Stimulated activated CD4-positive, alpha-beta T cell treated with anti-CD3 and anti-CD28 coated beads, Interleukin-15, amount 100 ng/mL, for 48 hours (primary cell): ENCODE measurements around the gene THRB.

ENCODE experiments used
- DNase-seq, 2 donors: peaks; one replicate each; pipeline ENCODE4 v3.0.0-alpha.2; 2020; ENCODE audit warnings: low read depth in 2 of 2

THRB gene

DNA sequence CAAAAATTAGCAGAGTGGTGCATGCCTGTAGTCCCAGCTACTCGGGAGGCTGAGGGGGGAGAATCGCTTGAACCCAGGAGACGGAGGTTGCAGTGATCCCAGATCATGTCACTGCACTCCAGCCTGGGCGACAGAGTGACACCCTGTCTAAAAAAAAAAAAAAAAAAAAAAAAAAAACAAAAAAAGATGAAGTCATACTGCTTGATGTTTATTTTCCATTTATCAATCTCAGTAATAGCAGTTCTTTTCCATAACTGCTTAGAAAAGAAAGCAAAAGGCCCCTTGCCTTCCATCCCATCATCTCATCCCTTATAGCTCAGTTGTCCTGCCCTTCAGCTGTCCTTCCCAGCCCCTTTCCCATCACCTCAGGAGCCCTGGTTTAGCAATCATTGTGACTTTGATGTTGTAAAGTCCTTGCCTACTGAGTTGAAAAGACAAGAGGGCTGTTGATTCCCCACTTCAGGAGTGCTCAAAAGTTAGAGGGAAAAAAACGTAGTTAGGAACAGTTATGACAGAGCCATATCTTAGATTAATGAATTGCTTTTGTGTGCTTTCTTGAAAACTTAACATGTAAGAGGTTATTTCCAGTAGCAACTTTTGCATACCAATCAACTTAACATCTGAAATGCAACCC, 18.0 kb upstream of the THRB start:
- no peak for DNase-seq

DNA sequence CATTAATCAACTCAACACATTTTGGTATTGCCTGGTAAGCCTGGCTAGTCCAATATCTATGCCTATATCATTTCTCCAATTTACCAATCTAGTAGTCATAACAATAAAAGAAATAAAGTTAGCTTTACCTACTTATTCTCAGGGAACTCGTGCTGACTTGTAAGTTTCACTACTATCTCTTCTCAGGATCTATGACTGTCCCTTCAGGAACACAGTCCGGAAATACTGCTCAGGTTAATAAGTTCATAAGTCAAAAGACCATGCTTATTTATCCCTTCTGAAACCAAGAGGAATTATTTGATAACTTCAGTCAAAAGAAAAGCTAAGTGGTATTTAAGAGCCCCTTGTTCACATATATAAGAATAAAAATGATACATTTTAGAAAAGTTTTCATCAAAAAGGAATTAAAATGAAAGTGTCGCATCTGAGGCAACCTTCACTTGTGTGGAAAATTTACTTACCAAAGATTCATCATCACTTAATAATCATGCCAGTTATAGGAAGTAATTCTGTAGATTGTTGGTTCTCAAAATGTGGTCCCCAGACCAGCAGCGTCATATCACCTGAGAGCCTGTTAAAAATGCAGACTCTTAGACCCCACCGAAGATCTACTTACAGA, 15.5 kb upstream of the THRB start:
- DNase-seq: no peak

DNA sequence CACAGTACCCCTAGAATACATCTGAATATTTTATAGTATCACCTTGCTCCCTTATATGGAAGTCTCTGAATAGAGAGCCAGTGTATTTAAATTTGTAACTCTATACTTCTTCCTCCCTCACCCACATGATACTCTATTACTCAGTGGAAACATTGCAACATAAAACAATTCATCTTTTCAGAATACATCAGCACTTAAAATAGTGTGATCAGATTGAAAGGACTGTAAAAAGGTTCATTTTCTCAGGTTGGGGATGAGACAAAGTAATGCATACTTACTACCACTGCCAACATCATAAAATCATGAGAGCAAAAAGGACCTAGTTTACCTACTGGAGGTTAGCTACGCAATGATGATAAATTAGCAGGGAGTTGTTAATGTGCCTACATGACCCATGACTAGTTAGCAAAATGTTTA, 13.8 kb upstream of the THRB start:
- DNase-seq: no peak

DNA sequence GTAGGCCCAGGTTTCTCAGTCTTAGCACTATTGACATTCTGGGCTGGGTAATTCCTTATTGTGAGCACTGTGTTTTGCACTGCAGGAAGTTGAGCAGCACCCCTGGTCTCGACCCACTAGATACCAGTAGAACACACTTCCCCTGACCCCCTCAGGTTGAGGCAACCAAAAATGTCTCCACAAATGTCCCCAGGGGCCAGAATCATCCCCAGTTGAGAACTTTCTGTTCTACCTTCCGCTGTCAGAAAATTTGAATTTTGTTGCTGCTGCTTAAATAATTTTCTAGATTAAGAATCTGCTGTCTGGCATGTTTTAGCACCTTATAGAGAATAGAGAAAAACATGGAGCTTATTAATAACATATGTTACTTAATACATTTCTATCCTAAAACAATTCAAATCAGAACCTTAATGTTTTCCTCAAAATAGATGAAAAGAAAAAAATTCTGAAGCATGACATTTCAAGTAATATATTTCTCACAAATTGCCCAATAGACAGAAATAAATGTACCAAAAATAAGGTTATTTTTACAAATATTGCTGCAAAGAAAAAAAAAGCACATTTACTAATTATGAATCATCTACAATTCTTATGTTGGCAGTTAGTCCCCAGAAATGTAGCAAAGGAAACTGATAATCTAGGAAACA, 13.2 kb upstream of the THRB start:
- DNase-seq: no peak

DNA sequence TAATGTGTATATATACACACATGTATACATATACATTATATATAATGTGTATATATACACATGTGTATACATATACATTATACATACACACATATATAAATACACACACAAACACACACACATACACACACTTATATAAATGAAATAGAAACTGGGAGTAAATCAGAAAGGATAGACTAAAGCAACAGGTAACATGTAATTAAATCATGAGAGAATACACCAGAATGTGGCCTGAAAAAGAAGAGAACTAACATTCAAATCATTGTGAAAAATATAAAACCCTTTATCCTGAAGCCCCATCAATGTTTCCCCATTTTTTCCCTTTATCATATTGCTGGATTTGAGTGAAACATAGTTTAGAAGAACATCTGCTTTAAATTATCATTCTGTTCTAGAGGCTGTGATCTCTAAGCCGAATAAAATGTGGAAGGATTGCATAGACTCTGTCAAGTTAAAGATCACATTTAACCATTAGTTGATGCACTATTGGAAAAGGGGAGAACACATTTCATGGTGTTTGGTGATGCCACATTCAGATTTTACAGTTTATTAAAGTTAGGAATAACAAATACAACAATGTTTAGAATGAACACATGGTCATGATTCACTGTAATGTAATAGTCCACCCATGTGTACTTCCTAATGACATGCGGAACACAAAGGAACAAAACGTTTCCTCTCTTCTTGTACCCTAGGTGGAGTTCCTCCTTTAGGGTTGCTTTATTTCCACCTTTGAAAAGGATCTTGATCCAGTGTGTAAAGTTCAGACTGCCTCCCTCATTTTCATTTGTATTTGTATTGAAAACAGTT, 12.5 kb upstream of the THRB start:
- DNase-seq: no peak

DNA sequence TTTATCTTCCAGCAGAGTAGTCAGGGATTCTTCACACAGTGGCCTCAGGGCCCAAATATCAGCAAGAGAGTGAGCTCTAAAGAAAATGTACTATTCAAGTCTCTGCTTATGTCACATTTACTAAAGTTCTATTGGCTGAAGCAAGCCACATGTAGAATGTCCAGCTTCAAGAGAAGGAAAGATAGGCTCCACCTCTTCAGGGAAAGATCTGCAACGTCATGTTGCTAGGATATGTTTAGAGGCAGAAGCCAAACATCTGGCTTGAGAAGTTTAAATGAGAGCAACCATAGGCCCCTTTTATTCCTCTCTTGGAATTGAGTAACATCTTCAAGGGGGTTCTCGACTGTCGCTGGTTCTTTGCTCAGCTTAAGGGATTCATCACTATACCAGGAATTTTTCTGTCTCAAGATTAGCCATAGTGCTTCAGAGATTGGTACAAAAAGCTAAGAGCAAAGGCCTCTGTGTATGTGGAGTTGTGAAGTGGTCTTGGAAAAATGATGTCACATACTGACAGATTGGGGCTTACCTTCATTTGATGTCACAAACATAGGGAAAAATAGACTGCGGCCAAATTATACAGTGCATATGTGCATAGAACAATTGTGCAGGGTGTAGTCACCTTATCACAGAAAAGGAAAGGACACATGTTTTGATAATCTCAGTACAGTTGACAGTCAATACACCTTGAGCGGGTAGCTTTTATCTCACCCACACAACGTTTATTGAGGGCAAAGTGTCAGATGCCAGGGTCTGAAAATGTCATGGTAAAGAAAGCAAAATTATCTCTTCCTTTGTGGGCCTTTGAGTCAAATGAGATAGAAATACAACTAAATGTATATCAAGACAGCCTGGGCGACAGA, 11.3 kb upstream of the THRB start:
- no peak for DNase-seq

DNA sequence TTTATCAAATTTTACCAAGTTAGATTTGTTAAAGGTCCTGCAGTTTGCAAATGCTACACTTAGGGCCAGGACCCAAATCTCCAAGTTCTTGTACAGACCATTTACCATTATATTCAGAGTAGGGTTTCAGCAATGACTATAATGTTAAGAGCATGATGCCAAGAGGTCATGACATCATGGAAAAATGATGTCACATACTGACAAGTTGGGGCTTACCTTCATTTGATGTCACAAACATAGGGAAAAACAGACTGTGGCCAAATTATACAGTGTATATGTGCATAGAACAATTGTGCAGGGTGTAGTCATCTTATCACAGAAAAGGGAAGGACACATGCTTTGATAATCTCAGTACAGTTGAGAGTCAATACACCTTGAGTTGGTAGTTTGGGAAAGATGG, 10.1 kb upstream of the THRB start:
- no peak for DNase-seq

DNA sequence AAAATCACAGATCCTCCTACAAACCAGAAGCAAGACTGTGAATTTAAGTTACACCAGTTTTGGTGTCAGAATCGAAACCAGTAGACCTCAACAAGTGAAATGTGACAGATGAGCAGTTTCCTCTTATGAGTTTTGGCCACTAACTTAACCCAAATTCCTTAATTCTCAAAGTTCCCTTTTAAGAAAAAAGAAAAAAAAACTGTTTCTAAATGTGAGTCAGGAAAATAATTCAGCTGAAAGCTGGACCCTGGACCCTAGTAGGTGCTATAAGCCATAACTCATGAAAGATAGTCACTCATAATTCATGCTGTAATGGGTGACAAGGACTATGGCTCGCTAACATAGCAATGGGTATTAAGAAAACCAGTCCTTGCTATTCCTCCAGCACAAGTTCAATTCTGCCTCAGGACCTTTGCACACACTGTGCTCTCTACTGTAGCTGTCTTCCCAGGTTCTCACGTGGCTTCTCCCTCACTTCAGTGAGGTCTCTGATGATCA, 9.0 kb upstream of the THRB start:
- no peak for DNase-seq

DNA sequence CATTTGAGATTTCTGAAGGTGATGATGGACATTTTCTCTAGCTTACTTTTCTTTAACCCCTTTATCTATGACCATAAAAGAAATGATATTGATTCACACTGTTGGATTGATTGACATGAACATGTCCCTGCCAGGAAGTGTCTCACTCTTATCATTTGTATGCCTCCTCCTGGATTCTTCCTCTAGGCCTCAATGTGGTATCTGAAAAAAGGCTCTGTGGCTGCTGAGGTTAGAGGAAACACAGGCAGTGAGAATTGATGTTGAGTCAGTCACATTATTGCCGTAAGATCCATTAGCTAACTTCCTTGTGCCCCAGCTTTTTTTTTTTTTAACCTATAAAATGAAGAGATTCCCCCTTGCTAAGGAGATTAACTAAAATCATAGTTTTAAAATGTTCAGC, 8.0 kb upstream of the THRB start:
- DNase-seq: no peak

DNA sequence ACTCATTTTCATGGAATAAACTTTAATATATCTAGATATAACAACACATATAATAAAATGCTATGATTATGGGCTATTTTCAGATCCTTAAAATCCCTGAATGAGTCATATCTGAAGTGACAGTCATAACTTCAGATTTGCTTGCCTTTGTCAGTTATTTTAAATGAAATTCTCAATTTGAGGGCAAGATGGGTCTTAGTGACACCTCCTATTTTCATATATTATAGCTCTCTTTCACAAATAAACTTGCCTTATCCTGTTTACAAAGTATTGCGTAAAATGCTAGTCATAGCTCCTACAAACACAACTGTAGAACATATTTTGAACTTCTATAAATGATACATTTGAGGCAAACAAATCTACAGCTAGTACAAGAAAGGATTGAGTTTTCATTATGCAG, 6.2 kb upstream of the THRB start:
- DNase-seq: no peak

DNA sequence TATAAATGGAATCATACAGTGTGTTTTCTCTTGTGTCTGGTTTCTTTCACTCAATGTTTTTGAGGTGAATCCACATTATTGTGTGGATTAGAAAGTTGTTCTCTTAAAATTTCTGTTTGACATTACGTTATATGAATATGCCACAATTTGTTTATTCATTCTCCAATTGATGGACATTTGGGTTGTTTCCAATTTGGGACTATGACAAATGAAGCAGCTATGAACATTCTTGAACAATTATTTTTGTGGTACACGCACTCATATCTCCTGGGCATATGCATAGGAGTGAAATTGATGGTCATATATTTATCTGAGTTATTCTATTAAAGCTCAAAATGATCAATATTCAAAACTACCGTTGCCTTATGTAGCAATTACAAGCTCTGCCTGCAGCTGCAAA, 5.3 kb upstream of the THRB start:
- DNase-seq: no peak

DNA sequence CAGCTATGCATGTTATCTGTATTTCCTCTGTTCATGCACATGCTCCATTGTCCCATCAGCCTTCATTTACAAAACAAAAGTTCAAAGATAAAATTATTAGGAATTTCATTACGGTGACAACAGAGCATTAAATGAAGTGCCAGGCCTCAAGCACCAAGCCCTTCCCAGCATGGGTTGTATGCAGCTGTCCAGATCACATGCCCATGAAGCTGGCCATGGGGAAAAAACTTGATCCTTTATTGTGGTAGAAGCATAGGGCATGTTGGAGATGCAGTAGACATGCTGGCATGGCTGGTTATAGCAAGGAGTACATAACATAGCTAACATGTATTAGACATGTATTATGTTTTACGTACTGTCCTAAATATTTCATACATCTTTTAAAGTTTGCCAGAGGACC, 4.1 kb upstream of the THRB start:
- DNase-seq: no peak

DNA sequence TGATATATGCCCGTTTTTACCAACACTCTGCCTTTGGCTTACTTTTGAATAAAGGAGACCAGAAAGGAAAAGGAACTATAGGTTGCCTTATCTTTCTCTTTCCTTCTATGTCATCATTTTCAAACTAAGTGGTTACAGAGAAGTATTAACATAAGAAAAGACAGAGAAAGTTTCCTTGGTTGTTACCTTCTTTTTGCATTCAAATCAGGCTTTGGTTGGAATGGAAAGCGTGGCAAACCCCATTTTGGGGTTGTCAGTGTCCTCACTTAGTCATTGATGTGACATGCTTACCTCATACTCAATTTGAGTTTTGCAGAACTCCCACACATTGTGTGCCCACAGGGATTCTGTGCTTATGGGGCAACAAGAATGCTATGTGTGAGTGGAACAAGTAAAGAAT, 3.7 kb upstream of the THRB start:
- no peak for DNase-seq

DNA sequence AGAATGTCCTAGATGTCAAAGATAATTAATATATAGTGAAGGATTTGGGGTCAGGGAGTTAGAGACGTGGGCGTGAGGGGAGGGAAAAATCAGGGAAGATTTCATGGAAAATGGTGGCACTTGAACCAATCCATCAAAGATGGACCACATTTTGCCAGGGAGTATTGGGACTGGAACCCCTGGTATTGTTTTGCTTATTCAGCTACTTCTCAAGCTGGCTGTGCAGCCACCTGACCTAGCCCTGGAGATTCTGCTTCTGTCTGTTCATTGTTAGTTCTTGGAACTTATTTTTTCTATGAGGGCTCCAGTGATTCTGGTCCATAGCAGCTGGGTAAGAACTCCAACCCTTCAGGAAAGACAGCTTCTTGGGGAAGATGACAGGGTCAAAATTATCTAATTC, 3.3 kb upstream of the THRB start:
- no peak for DNase-seq

DNA sequence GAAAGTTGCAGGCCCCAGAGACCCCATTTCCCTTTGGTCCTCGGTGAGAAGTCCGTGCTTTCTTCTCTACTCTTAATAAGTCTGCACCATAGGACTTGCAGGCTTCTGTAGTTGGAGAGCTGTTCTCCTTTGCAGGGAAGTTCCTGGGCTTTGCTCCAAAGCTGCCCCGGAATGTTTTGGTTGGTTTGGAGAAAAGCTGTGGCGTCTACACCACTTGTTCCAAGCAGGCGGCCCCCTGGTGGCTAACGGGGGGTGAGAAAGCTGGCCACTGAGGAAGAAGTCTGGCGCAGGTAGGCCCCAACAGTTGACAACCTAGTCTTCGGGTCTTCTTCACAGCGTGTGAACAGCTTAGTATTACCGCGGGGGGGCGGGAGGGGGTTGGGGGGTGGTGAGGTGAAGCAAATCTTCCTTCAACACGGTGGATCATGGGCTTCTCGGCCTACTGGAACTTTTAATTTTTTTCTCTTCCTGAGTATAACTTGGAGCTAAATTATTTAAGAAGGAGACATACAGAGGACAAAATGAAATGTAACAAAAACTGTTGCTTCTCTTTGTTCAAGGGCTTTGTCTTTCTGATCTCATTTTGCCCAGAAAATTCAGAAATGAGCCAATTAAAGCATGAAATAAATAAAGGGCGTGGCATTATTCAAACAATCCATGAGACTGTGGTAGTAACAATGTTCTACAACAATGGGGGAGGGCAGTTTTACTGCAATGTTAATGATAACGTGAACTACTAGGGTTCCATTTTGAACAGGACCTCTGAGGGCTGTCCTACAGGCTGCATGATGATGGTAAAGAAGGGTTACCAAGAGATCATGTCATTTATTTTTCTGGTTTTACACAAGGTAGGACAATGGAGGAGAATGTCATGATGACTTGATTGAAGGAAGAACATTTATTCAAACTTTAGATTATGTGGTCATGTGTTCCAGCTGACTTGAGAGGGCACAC, 2.2 kb upstream of the THRB start:
- no peak for DNase-seq

DNA sequence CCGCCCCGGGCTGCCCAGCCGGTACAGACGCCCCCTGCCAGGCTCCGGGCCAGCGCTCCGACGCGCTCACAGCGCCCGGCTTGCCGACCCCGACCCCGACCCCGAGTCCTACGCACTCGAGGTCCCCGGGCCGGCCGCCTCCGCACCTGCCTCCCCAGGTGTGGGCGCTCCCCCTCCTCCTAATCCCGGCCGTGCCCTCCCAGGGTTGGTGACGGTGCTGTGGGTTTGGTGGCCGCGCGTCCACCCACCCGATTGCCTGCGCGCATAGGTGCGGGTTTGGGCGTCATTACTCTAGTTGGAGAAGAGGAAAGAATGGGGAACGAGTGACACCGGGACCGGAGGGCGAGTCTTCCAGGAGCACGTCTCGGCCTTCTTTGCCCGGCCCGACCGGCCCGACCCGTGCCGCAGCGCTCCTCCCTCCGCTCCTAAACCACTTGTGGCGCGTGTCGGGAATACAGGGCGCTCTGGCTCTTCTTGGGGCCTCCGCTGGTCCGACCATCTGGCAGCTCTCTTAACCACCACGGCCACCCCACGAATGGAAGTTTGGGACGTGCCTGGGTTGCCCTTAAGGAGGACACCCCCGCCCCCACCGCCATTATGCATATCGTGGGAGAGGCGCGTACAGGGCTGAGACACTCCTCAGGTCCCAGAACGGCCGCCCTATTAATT, 810 bp upstream of the THRB start:
- DNase-seq: no peak

DNA sequence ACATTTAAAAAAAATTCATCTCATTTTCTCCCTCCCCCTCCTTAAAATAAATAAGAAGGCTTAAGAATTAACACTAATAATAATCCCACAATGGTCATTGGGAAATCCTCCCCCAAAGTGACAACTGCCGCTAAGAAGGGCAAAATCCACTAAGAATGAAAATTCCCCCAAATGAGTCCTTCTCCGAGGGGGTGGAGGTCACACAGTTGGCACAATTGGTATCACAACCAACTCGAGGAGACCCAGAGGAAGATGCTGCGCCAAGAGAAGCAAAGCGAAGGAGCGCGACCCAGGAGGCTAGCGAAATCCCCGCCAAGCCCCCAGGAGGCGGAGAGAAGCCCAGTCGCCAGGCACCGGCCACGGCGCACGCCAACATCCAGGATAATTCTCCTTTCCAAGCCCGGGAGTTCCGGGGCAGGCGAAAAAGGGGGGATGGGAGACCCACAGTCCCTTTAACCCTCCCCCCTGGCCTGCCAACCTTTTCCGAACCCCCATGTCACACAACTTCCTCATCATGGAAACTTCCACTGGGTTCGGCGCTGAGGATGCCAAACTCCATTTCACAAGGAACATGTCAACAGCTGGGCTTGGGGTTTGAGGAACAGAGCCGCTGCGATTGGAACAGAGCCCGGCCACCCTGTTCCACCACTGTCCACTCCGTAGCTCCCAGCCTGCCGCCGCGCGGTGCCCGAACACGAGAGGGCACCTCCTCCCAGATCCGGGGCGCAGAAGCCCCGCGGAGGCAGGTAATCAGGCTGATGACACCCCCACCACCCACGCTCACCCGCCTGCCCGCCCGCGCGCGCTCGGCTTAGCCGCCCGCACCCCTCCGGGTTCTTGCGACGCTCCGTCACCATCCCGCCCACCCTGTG, 668 bp downstream of the THRB start:
- DNase-seq: no peak

DNA sequence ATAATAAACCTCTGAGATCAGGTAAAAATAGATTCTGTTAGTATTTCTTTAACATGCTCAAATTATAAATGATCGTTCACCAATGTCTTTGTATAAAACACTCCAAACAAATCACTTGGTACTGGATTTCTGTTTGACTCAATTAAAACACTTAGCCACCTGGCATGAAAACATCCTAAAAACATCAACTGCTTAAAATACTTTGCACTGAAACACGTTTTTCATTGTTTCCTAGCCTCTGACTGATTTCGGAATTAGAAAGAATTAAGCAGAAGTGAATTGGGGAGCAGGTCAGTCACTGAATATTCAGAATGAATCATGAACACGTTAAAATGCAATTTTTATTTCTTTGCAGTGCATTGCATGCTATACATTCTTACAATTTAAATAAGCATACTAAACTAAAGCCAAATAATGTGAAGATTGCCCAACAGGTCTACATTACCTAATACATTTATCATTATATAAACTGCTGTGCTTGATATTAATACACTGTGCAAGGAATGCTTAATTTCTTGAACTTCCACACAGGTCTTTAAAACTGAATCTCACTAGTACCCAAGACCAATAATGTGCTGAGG, 1.6 kb downstream of the THRB start:
- no peak for DNase-seq

DNA sequence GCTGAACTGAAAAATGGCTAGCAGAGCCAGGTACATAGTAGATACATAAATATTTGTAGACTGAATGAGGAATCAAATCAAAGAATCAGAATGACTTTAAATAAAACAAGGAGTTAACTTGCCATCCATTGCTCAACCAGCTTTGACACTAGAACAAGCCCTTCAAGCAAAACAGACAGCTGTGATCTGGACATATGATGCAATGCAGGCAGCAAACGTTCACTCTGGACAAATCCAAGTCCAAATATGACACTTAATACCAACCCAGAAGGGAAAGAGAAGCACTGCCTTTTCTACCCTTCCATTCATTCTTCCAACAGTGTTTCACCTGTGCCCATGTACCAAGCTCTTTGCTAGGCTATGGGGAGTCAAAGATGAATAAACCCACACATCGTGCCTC, 4.5 kb downstream of the THRB start:
- DNase-seq: no peak
